Adrenal gland (tissue), 12 donors: Measurements from ENCODE around the gene KRTAP10-1. TPM values are rescaled to one million over a fixed set of nuclear protein-coding genes. Genes with fewer than 3 reads are reported as not detected.

Experiments used
- DNase-seq, 7 donors: peaks; one replicate each; pipeline ENCODE4 v3.0.0-alpha.2; 2019 to 2020
- H3K27ac ChIP-seq, 5 donors: fragments of 200-600 bp; sonication (generic) in 4 of 5; 1 replicate in 3 of 5; 2 replicates in 2 of 5; pipeline versions ENCODE4 v1.5.1 to v1.8.0; 2016 to 2020; ENCODE audit warnings: mild to moderate bottlenecking in 1 of 5
- H3K27me3 ChIP-seq: fragments of 200-600 bp; 2 replicates; pipeline ENCODE4 v1.8.0; 2021
- H3K36me3 ChIP-seq, 2 donors: fragments of 200-600 bp; replicated peaks in 1 of 2; 1 replicate in 1 of 2; 2 replicates in 1 of 2; pipeline versions ENCODE4 v1.5.1 to v1.8.0; 2018 to 2022
- H3K4me1 ChIP-seq, 2 donors: fragments of 200-600 bp; replicated peaks in 1 of 2; 1 replicate in 1 of 2; 2 replicates in 1 of 2; pipeline versions ENCODE4 v1.5.1 to v1.8.0; 2018 to 2021
- H3K4me3 ChIP-seq, 4 donors: fragments of 200-600 bp; sonication (generic) in 3 of 4; one replicate each; pipeline ENCODE4 v1.5.1; 2016 to 2018
- H3K9me3 ChIP-seq, 3 donors: fragments of 200-600 bp; sonication (generic) in 1 of 3; replicated peaks in 1 of 3; 1 replicate in 2 of 3; 2 replicates in 1 of 3; pipeline versions ENCODE4 v1.5.1 to v1.8.0; 2016 to 2021
- CTCF ChIP-seq, 6 experiments: fragments of 450-650 bp in 4 of 6; fragments of 200-600 bp in 2 of 6; sonication (generic) in 1 of 6; IDR thresholded peaks; 1 replicate in 5 of 6; 2 replicates in 1 of 6; pipeline versions ENCODE4 v1.5.1 to v1.8.0; 2016 to 2021; ENCODE audit warnings: antibody characterized with exemption in 6 of 6, mild to moderate bottlenecking in 2 of 6, moderate library complexity in 1 of 6
- POLR2A ChIP-seq, 2 donors: fragments of 450-650 bp; IDR thresholded peaks; one replicate each; pipeline ENCODE4 v1.6.1; 2017; ENCODE audit warnings: antibody characterized with exemption in 2 of 2, mild to moderate bottlenecking in 2 of 2, moderate library complexity in 1 of 2
- whole genome bisulfite sequencing, 4 donors: extraction: QIAGEN DNeasy Blood & Tissue Kit in 2 of 4; methylation state at CpG; one replicate each; pipeline versions ENCODE4 v1.1.5 to v1.1.7; 2013 to 2017; 5-methylcytosine and 5-hydroxymethylcytosine counted together
- intact Hi-C, 2 donors: fragments of 100-400 bp; cut with DNase I; formaldehyde crosslinking; loops; one replicate each; pipeline versions ENCODE4 v1.14.1 to v1.15.0; 2022 to 2023
- polyA plus RNA-seq, 3 donors: library from polyadenylated mRNA; stranded (reverse); fragments of 200-250 nt in 2 of 3; fragments of 350-450 nt in 1 of 3; fragmentation: Illumina TruSeq in 1 of 3; extraction: RNeasy Lipid Tissue Mini Kit (QIAGEN cat#74804) in 1 of 3; gene quantifications; one replicate each; pipeline ENCODE4 v1.2.3, GENCODE V29; 2013 to 2014
- total RNA-seq, 9 donors: library from RNA; depleted of rRNA in 4 of 9; stranded (reverse); fragments of >200 nt in 4 of 9; fragments of 120-200 nt in 1 of 9; fragmentation: NEBNext Ultra II Directional in 1 of 9; extraction: Animal tissue kit (Norgen Biotek cat#: 25700) in 1 of 9; gene quantifications; one replicate each; pipeline versions ENCODE4 v1.1.0 to v1.2.4, GENCODE V29; 2013 to 2023
- donor health status: healthy with polysubstance abuse.
- donor health status: Bipolar disorder and iron deficiency.
- donor health status: DM: yes; HTN: yes; CAD: no.
- donor health status: DM: no; HTN: no; CAD: no.
- donor health status: DM: no; HTN: no; CAD: no.
- donor health status: DM: yes; HTN: yes; CAD: no.

The KRTAP10-1 gene
- total and polyA plus RNA-seq, 12 donors = not detected

GRCh38 chr21:44522753-44523204 lies 17.2 kb downstream of the KRTAP10-1 start:
- DNase-seq = peak in 1 of 7 donors; percentile 13
- Histone ChIP-seq H3K27ac (no peak overlapping the region), H3K4me3 (no peak overlapping the region), H3K4me1 (no peaks in the 10 kb centered on the region), H3K27me3 (no peaks in the 10 kb centered on the region), H3K9me3 (no peaks in the 10 kb centered on the region), H3K36me3 (no peaks in the 10 kb centered on the region)
- no peak for TF ChIP-seq POLR2A (IDR thresholded peaks at IDR 0.05)
- no peak for TF ChIP-seq CTCF (IDR thresholded peaks at IDR 0.05)
- intact Hi-C loops = no loop called here
- 38 to 57% (median 38%) methylated on average over 1 of the region's 1 CpG; no CpG with 5 or more reads in 1 of the 4 donors for WGBS, 4 donors

GRCh38 chr21:44521928-44522752 lies 17.9 kb downstream of the KRTAP10-1 start:
- intact Hi-C loops = no loop called here
- Histone ChIP-seq H3K4me1 (no peaks in the 10 kb centered on the region), H3K9me3 (no peaks in the 10 kb centered on the region), H3K36me3 (no peaks in the 10 kb centered on the region), H3K27me3 (no peaks in the 10 kb centered on the region), H3K27ac (no peak overlapping the region), H3K4me3 (no peak overlapping the region)
- TF ChIP-seq POLR2A (IDR thresholded peaks at IDR 0.05) (no peak), CTCF (IDR thresholded peaks at IDR 0.05) (no peak)
- DNase-seq = peak in 1 of 7 donors; percentile 11
- WGBS, 4 donors = 87 to 94% (median 89%) methylated on average over 20 to 33 of the region's 33 CpGs

GRCh38 chr21:44521301-44521927 lies 18.6 kb downstream of the KRTAP10-1 start:
- H3K4me1 ChIP-seq = no peaks in the 10 kb centered on the region
- no peaks in the 10 kb centered on the region for H3K36me3 ChIP-seq
- H3K4me3 ChIP-seq = no peak overlapping the region
- no peak overlapping the region for H3K27ac ChIP-seq
- H3K27me3 ChIP-seq = no peaks in the 10 kb centered on the region
- TF ChIP-seq POLR2A (IDR thresholded peaks at IDR 0.05) (no peak), CTCF (IDR thresholded peaks at IDR 0.05) (no peak)
- H3K9me3 ChIP-seq = no peaks in the 10 kb centered on the region
- WGBS, 4 donors = 84 to 97% (median 88%) methylated on average over 6 to 22 of the region's 22 CpGs
- intact Hi-C loops = no loop called here
- peak in 1 of 7 donors; percentile 3 for DNase-seq
